OCI-LY7 (cell line): ENCODE measurements around the gene KRTAP5-6.

Experiments
- CTCF ChIP-seq: fragments of 200-600 bp; sonication (generic); conservative IDR thresholded peaks from 2 replicates; pipeline ENCODE4 v1.5.1; 2014; ENCODE audit warnings: mild to moderate bottlenecking, antibody characterized with exemption, low read length, moderate library complexity, mixed read lengths
- EZH2phosphoT487 ChIP-seq: fragments of 200-600 bp; sonication (generic); IDR thresholded peaks from 2 replicates; pipeline ENCODE4 v1.6.1; 2018; ENCODE audit warnings: low read depth, borderline replicate concordance, mild to moderate bottlenecking, mixed run types, antibody characterized with exemption, low read length, moderate library complexity, mixed read lengths

DNA sequence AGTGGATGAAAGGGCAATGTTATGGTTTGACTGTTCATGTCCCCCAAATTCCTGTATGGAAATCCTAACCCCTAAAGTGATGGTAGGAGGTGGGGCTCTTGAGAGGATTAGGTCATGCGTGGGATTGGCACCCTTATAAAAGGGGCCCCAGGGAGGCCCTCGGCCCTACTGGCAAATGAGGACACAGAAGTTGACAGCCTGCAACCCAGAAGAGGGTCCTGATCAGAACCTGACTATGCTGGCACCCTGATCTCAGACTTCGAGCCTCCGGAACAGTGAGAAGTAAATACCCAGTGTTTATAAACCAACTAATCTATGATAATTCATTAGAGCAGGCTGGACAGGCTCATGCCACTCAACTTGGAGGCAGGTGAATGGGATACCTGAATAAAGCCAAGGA, 44.7 kb downstream of the KRTAP5-6 start:
- TF ChIP-seq CTCF (no peak), EZH2phosphoT487 (no peak)
